ENCODE results near the gene SYT7. TPM values are rescaled to one million over a fixed set of nuclear protein-coding genes. Genes with fewer than 3 reads are reported as not detected.

SYT7 gene
- total and polyA plus RNA-seq, 2 experiments from 2014 or later = 0.40 to 1.9 TPM

- Histone ChIP-seq H3K4me1 (ENCODE audit: insufficient read depth) (no peaks in the 10 kb centered on the region), H3K9me2 (ENCODE audit: insufficient read depth) (no peaks in the 10 kb centered on the region), H3K9me3 (ENCODE audit: low read depth) (no peaks in the 10 kb centered on the region), H3F3A (ENCODE audit: insufficient read depth) (no peaks in the 10 kb centered on the region), H3K4me2 (ENCODE audit: unreplicated experiment) (no peak overlapping the region), H3K27me3 (replicated peaks; ENCODE audit: insufficient read depth) (no peaks in the 10 kb centered on the region), H3K4me3 (no peak overlapping the region), H3K79me2 (ENCODE audit: insufficient read depth) (no peaks in the 10 kb centered on the region), H4K20me1 (ENCODE audit: insufficient read depth) (no peaks in the 10 kb centered on the region), H3K36me3 (ENCODE audit: low read depth) (no peaks in the 10 kb centered on the region), H3K9ac (no peak overlapping the region), H2AFZ (no peak overlapping the region), H3K27ac (no peak overlapping the region)
- no peak for DNase-seq
- no peak for TF ChIP-seq EZH2phosphoT487 (IDR thresholded peaks at IDR 0.05; ENCODE audit: insufficient read depth, low read depth)
- no peak for TF ChIP-seq EZH2 (IDR thresholded peaks at IDR 0.05; ENCODE audit: insufficient read depth, poor library complexity, severe bottlenecking)
- in situ Hi-C loops (cut with MboI) = no loop called here
- 67 to 73% methylated on average over 10 to 11 of the region's 11 CpGs for WGBS, 2 experiments (ENCODE audit: low coverage in 1 of 2, low lambda C conversion rate in 2 of 2, missing lambda C conversion rate in 2 of 2)
Observed at GRCh38 chr11:61514050-61514917, 66.6 kb downstream of the SYT7 start.

- Histone ChIP-seq H2AFZ (no peak overlapping the region), H3K4me3 (no peak overlapping the region), H3K79me2 (ENCODE audit: insufficient read depth) (no peaks in the 10 kb centered on the region), H3K4me1 (ENCODE audit: insufficient read depth) (no peaks in the 10 kb centered on the region), H3K36me3 (ENCODE audit: low read depth) (no peaks in the 10 kb centered on the region), H3K4me2 (ENCODE audit: unreplicated experiment) (no peak overlapping the region), H3K9ac (no peak overlapping the region), H3K9me2 (ENCODE audit: insufficient read depth) (no peaks in the 10 kb centered on the region), H3K9me3 (ENCODE audit: low read depth) (no peaks in the 10 kb centered on the region), H3K27ac (no peak overlapping the region), H3F3A (ENCODE audit: insufficient read depth) (no peaks in the 10 kb centered on the region), H4K20me1 (ENCODE audit: insufficient read depth) (no peaks in the 10 kb centered on the region), H3K27me3 (replicated peaks; ENCODE audit: insufficient read depth) (0 out of 2 replicates have a peak, but pooled peaks cover 1% of the 10 kb centered on the region)
- DNase-seq = no peak
- 81 to 82% methylated on average over 10 to 11 of the region's 11 CpGs for WGBS, 2 experiments (ENCODE audit: low coverage in 1 of 2, low lambda C conversion rate in 2 of 2, missing lambda C conversion rate in 2 of 2)
- TF ChIP-seq EZH2phosphoT487 (IDR thresholded peaks at IDR 0.05; ENCODE audit: insufficient read depth, low read depth) (no peak), EZH2 (IDR thresholded peaks at IDR 0.05; ENCODE audit: insufficient read depth, poor library complexity, severe bottlenecking) (no peak)
- in situ Hi-C loops (cut with MboI) = no loop called here
Observed at GRCh38 chr11:61513143-61513765, 67.6 kb downstream of the SYT7 start.

GRCh38 chr11:61512435-61512834, 68.4 kb downstream of the SYT7 start:
- H3K9ac ChIP-seq = no peak overlapping the region
- no peak for TF ChIP-seq EZH2phosphoT487 (IDR thresholded peaks at IDR 0.05; ENCODE audit: insufficient read depth, low read depth)
- no peak for TF ChIP-seq EZH2 (IDR thresholded peaks at IDR 0.05; ENCODE audit: insufficient read depth, poor library complexity, severe bottlenecking)
- DNase-seq = no peak
- H3F3A ChIP-seq (ENCODE audit: insufficient read depth) = no peaks in the 10 kb centered on the region
- H3K27ac ChIP-seq = no peak overlapping the region
- peaks cover 9% of the 10 kb centered on the region for H3K27me3 ChIP-seq (replicated peaks; ENCODE audit: insufficient read depth)
- 62 to 74% methylated on average over 4 of the region's 4 CpGs for WGBS, 2 experiments (ENCODE audit: low coverage in 1 of 2, low lambda C conversion rate in 2 of 2, missing lambda C conversion rate in 2 of 2)
- no peak overlapping the region for H3K4me2 ChIP-seq (ENCODE audit: unreplicated experiment)
- H2AFZ ChIP-seq = no peak overlapping the region
- in situ Hi-C loops (cut with MboI) = no loop called here
- H3K9me3 ChIP-seq (ENCODE audit: low read depth) = no peaks in the 10 kb centered on the region
- no peaks in the 10 kb centered on the region for H4K20me1 ChIP-seq (ENCODE audit: insufficient read depth)
- no peaks in the 10 kb centered on the region for H3K79me2 ChIP-seq (ENCODE audit: insufficient read depth)
- H3K9me2 ChIP-seq (ENCODE audit: insufficient read depth) = no peaks in the 10 kb centered on the region
- no peaks in the 10 kb centered on the region for H3K4me1 ChIP-seq (ENCODE audit: insufficient read depth)
- H3K36me3 ChIP-seq (ENCODE audit: low read depth) = no peaks in the 10 kb centered on the region
- no peak overlapping the region for H3K4me3 ChIP-seq

GRCh38 chr11:61511383-61511782, 69.5 kb downstream of the SYT7 start:
- Histone ChIP-seq H3K36me3 (ENCODE audit: low read depth) (no peaks in the 10 kb centered on the region), H3K27me3 (replicated peaks; ENCODE audit: insufficient read depth) (peaks cover 17% of the 10 kb centered on the region), H3K4me3 (no peak overlapping the region), H3K79me2 (ENCODE audit: insufficient read depth) (no peaks in the 10 kb centered on the region), H3F3A (ENCODE audit: insufficient read depth) (no peaks in the 10 kb centered on the region), H3K9me3 (ENCODE audit: low read depth) (no peaks in the 10 kb centered on the region), H3K4me2 (ENCODE audit: unreplicated experiment) (no peak overlapping the region), H2AFZ (no peak overlapping the region), H4K20me1 (ENCODE audit: insufficient read depth) (no peaks in the 10 kb centered on the region), H3K9me2 (ENCODE audit: insufficient read depth) (no peaks in the 10 kb centered on the region), H3K9ac (no peak overlapping the region), H3K27ac (no peak overlapping the region), H3K4me1 (ENCODE audit: insufficient read depth) (no peaks in the 10 kb centered on the region)
- no peak for DNase-seq
- in situ Hi-C loops (cut with MboI) = no loop called here
- TF ChIP-seq EZH2phosphoT487 (IDR thresholded peaks at IDR 0.05; ENCODE audit: insufficient read depth, low read depth) (no peak), EZH2 (IDR thresholded peaks at IDR 0.05; ENCODE audit: insufficient read depth, poor library complexity, severe bottlenecking) (no peak)
- WGBS, 2 experiments (ENCODE audit: low coverage in 1 of 2, low lambda C conversion rate in 2 of 2, missing lambda C conversion rate in 2 of 2) = 69 to 74% methylated on average over 3 of the region's 3 CpGs
